ENCODE results near the gene MRPL43.

MRPL43 gene

GRCh38 chr10:100967332-100967731 lies 20.0 kb downstream of the MRPL43 start:
- in situ Hi-C loops (cut with HindIII; ENCODE audit: low sequenced_read_pairs): no loop called here
- no peak for TF ChIP-seq CTCF (IDR thresholded peaks at IDR 0.05; ENCODE audit: low read depth, low read length)
- H3K4me3 ChIP-seq (ENCODE audit: low read depth, low read length): no peak overlapping the region
- DNase-seq (ENCODE audit: low read depth, low spot score): no peak

- no peak overlapping the region for H3K4me3 ChIP-seq (ENCODE audit: low read depth, low read length)
- in situ Hi-C loops (cut with HindIII; ENCODE audit: low sequenced_read_pairs): no loop called here
- no peak for TF ChIP-seq CTCF (IDR thresholded peaks at IDR 0.05; ENCODE audit: low read depth, low read length)
- DNase-seq (ENCODE audit: low read depth, low spot score): no peak
These were observed 20.4 kb downstream of the MRPL43 start for GRCh38 chr10:100966887-100967286.

GRCh38 chr10:100965820-100966219 lies 21.5 kb downstream of the MRPL43 start:
- no peak overlapping the region for H3K4me3 ChIP-seq (ENCODE audit: low read depth, low read length)
- DNase-seq (ENCODE audit: low read depth, low spot score): no peak
- in situ Hi-C loops (cut with HindIII; ENCODE audit: low sequenced_read_pairs): no loop called here
- TF ChIP-seq CTCF (IDR thresholded peaks at IDR 0.05; ENCODE audit: low read depth, low read length): no peak

- in situ Hi-C loops (cut with HindIII; ENCODE audit: low sequenced_read_pairs): no loop called here
- no peak for TF ChIP-seq CTCF (IDR thresholded peaks at IDR 0.05; ENCODE audit: low read depth, low read length)
These were observed 23.5 kb downstream of the MRPL43 start for GRCh38 chr10:100963826-100964225.

GRCh38 chr10:100962351-100963080 lies 24.8 kb downstream of the MRPL43 start:
- TF ChIP-seq CTCF (IDR thresholded peaks at IDR 0.05; ENCODE audit: low read depth, low read length): no peak
- in situ Hi-C loops (cut with HindIII; ENCODE audit: low sequenced_read_pairs): no loop called here
- no peak overlapping the region for H3K4me3 ChIP-seq (ENCODE audit: low read depth, low read length)
- no peak for DNase-seq (ENCODE audit: low read depth, low spot score)

More at GRCh38 chr10:100963826-100964225, 23.5 kb downstream of the MRPL43 start:
- DNase-seq (ENCODE audit: low read depth, low spot score): no peak
- no peak overlapping the region for H3K4me3 ChIP-seq (ENCODE audit: low read depth, low read length)

- no peak for TF ChIP-seq CTCF (IDR thresholded peaks at IDR 0.05; ENCODE audit: low read depth, low read length)
- no peak for DNase-seq (ENCODE audit: low read depth, low spot score)
- no peak overlapping the region for H3K4me3 ChIP-seq (ENCODE audit: low read depth, low read length)
- in situ Hi-C loops (cut with HindIII; ENCODE audit: low sequenced_read_pairs): no loop called here
These were observed 27.0 kb downstream of the MRPL43 start for GRCh38 chr10:100960251-100960650.

Measured in astrocyte of the spinal cord (primary cell).